Measurements from ENCODE around the gene SYTL3. TPM values are rescaled to one million over a fixed set of nuclear protein-coding genes. Genes with fewer than 3 reads are reported as not detected.
A peak's percentile ranks its signal among the peaks of the same experiment; 100 is the strongest.

Gene SYTL3
- polyA plus RNA-seq, 1 of the 3 experiments (the other 2 are of a cell fraction) = 2.3 TPM

DNA sequence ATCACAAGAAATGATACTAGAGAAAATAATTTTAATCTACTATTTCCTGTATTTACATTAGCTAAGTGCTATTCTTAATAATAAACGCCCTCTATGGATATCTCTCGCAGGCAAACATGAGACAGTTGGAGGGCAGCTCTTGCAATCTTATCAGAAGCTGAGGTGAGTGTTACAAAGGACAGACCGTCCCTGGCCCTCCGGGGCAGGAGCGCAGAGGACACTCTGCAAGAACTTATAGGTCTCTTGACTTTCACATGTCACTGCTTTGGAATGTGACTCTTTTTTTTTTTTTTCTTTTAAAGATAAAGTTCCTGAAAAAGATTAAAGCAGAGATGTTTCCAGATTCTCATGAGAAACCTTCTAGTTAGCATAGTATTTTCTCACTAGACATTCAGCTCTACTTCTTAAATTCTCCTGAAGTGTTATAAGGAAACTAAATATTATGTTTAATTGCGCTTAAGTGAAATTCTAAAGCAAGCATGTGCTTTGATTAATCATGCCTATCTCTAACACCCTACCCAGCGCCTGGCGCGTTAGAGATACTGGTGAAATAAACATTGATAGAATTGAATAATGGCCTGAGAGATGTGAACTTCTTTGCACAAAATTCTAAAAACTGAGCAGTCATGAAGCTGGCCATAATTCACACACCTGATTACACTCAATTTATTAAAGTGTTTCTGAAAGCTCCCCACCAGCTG lies 57.4 kb downstream of the SYTL3 start:
- no peaks in the 10 kb centered on the region for H3K27me3 ChIP-seq (ENCODE audit: insufficient read depth)
- H3K9ac ChIP-seq = peak overlapping the region; percentile 29; the same call in 1 of the 2 replicates
- H2AFZ ChIP-seq (ENCODE audit: low read depth) = peak overlapping the region; percentile 94
- H3K9me2 ChIP-seq = no peaks in the 10 kb centered on the region
- POLR2A ChIA-PET = no interaction called here
- no peaks in the 10 kb centered on the region for H3K36me3 ChIP-seq (replicated peaks in 1 of 2; ENCODE audit: control insufficient read depth in 1 of 2, insufficient read depth in 2 of 2, low read length in 1 of 2)
- peaks cover 7% of the 10 kb centered on the region for H3F3A ChIP-seq (replicated peaks; ENCODE audit: insufficient read depth)
- DNase-seq = no peak
- WGBS (ENCODE audit: low lambda C conversion rate) = 51% methylated on average over 9 of the region's 9 CpGs
- CTCF ChIA-PET = interaction anchor here (0.7 to 4.0 kb wide), 24 partner anchors 8 to 957 kb away, joined by 3 to 40 read pairs (median 5); no protein-coding TSS in a partner anchor
- H3K79me2 ChIP-seq (ENCODE audit: insufficient read depth) = no peaks in the 10 kb centered on the region
- peak overlapping the region; percentile 19 to 62; a peak in 3 of 4 replicates for H3K27ac ChIP-seq (ENCODE audit: low read depth in 2 of 2, low read length in 1 of 2)
- H3K4me1 ChIP-seq (ENCODE audit: control insufficient read depth in 1 of 2, insufficient read depth in 2 of 2, low read depth in 1 of 2, low read length in 1 of 2) = peaks cover 15 to 28% of the 10 kb centered on the region in 2 experiments
- H3K9me3 ChIP-seq = no peaks in the 10 kb centered on the region
- no peaks in the 10 kb centered on the region for H4K20me1 ChIP-seq (ENCODE audit: insufficient read depth)
- peak overlapping the region; percentile 76 for H3K4me2 ChIP-seq
- TF ChIP-seq TCF12 (IDR thresholded peaks at IDR 0.05) = peak; percentile 29; the same call in 1 of the 2 replicates
- TF ChIP-seq, protein P1, sequence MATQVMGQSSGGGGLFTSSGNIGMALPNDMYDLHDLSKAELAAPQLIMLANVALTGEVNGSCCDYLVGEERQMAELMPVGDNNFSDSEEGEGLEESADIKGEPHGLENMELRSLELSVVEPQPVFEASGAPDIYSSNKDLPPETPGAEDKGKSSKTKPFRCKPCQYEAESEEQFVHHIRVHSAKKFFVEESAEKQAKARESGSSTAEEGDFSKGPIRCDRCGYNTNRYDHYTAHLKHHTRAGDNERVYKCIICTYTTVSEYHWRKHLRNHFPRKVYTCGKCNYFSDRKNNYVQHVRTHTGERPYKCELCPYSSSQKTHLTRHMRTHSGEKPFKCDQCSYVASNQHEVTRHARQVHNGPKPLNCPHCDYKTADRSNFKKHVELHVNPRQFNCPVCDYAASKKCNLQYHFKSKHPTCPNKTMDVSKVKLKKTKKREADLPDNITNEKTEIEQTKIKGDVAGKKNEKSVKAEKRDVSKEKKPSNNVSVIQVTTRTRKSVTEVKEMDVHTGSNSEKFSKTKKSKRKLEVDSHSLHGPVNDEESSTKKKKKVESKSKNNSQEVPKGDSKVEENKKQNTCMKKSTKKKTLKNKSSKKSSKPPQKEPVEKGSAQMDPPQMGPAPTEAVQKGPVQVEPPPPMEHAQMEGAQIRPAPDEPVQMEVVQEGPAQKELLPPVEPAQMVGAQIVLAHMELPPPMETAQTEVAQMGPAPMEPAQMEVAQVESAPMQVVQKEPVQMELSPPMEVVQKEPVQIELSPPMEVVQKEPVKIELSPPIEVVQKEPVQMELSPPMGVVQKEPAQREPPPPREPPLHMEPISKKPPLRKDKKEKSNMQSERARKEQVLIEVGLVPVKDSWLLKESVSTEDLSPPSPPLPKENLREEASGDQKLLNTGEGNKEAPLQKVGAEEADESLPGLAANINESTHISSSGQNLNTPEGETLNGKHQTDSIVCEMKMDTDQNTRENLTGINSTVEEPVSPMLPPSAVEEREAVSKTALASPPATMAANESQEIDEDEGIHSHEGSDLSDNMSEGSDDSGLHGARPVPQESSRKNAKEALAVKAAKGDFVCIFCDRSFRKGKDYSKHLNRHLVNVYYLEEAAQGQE (IDR thresholded peaks at IDR 0.05; ENCODE audit: low read depth, low read length) = no peak
- TF ChIP-seq, protein P2, sequence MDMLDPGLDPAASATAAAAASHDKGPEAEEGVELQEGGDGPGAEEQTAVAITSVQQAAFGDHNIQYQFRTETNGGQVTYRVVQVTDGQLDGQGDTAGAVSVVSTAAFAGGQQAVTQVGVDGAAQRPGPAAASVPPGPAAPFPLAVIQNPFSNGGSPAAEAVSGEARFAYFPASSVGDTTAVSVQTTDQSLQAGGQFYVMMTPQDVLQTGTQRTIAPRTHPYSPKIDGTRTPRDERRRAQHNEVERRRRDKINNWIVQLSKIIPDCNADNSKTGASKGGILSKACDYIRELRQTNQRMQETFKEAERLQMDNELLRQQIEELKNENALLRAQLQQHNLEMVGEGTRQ (IDR thresholded peaks at IDR 0.05; ENCODE audit: borderline replicate concordance, low read depth, low read length) = no peak
- 0 out of 4 replicates have a peak overlapping the region, but pooled peaks of 1 of the 2 experiments have one; percentile 17 for H3K4me3 ChIP-seq (ENCODE audit: low read depth in 2 of 2, low read length in 1 of 2)

DNA sequence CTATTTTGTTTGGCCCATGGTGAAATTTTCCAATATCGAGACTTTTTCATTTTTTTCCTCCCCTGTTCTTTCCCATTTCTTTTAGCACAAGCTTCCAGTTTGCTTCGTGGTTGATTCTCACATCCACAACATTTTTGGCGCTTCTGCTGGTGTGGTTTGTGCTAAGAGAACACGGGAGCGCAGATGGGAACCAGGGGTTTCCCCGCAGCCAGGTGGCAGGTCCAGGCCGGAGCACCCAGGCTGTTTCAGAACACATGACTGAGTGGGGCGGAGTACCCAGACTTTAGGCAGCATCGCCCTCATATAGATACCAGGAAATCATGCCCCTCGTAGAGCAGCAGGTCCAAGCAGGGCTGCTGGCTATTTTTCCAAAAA lies 58.0 kb downstream of the SYTL3 start:
- Histone ChIP-seq H3K36me3 (replicated peaks in 1 of 2; ENCODE audit: control insufficient read depth in 1 of 2, insufficient read depth in 2 of 2, low read length in 1 of 2) (no peaks in the 10 kb centered on the region), H3K9ac (no peak overlapping the region; the same call in 1 of the 2 replicates), H3K4me3 (ENCODE audit: low read depth in 2 of 2, low read length in 1 of 2) (no peak overlapping the region), H4K20me1 (ENCODE audit: insufficient read depth) (no peaks in the 10 kb centered on the region), H3K27me3 (ENCODE audit: insufficient read depth) (no peaks in the 10 kb centered on the region), H3K4me1 (ENCODE audit: control insufficient read depth in 1 of 2, insufficient read depth in 2 of 2, low read depth in 1 of 2, low read length in 1 of 2) (peaks cover 15 to 28% of the 10 kb centered on the region in 2 experiments), H3K27ac (ENCODE audit: low read depth in 2 of 2, low read length in 1 of 2) (peak overlapping the region in 1 of 2 experiments; percentile 62; a peak in 1 of 4 replicates), H2AFZ (ENCODE audit: low read depth) (peak overlapping the region; percentile 94; the same call in 1 of the 2 replicates), H3F3A (replicated peaks; ENCODE audit: insufficient read depth) (peaks cover 7% of the 10 kb centered on the region), H3K9me2 (no peaks in the 10 kb centered on the region), H3K4me2 (0 out of 2 replicates have a peak overlapping the region, but pooled peaks have one; percentile 76), H3K79me2 (ENCODE audit: insufficient read depth) (no peaks in the 10 kb centered on the region), H3K9me3 (no peaks in the 10 kb centered on the region)
- TF ChIP-seq JUND (IDR thresholded peaks at IDR 0.05) = no peak
- no peak for TF ChIP-seq YY1 (IDR thresholded peaks at IDR 0.05; ENCODE audit: low read depth)
- TF ChIP-seq, protein P2 (IDR thresholded peaks at IDR 0.05; ENCODE audit: borderline replicate concordance, low read depth, low read length) = no peak
- no peak for TF ChIP-seq EZH2phosphoT487 (IDR thresholded peaks at IDR 0.05; ENCODE audit: borderline replicate concordance, low read depth)
- TF ChIP-seq NFIC (IDR thresholded peaks at IDR 0.05; ENCODE audit: borderline replicate concordance) = no peak
- CTCF ChIA-PET = interaction anchor here (0.7 to 4.0 kb wide), 11 partner anchors 8 to 956 kb away, joined by 3 to 40 read pairs (median 5); no protein-coding TSS in a partner anchor
- POLR2A ChIA-PET = no interaction called here
- no peak for DNase-seq
- WGBS (ENCODE audit: low lambda C conversion rate) = 96% methylated on average over 10 of the region's 10 CpGs
